NCI-H187 treated with DMSO at 0.1 percent for 48 hours (cell line): ENCODE results near the gene ATN1.

ENCODE experiments used
- DNase-seq: peaks from one replicate; lab custom pipeline; 2025; lab: John Stamatoyannopoulos, UW

ATN1 gene

DNA sequence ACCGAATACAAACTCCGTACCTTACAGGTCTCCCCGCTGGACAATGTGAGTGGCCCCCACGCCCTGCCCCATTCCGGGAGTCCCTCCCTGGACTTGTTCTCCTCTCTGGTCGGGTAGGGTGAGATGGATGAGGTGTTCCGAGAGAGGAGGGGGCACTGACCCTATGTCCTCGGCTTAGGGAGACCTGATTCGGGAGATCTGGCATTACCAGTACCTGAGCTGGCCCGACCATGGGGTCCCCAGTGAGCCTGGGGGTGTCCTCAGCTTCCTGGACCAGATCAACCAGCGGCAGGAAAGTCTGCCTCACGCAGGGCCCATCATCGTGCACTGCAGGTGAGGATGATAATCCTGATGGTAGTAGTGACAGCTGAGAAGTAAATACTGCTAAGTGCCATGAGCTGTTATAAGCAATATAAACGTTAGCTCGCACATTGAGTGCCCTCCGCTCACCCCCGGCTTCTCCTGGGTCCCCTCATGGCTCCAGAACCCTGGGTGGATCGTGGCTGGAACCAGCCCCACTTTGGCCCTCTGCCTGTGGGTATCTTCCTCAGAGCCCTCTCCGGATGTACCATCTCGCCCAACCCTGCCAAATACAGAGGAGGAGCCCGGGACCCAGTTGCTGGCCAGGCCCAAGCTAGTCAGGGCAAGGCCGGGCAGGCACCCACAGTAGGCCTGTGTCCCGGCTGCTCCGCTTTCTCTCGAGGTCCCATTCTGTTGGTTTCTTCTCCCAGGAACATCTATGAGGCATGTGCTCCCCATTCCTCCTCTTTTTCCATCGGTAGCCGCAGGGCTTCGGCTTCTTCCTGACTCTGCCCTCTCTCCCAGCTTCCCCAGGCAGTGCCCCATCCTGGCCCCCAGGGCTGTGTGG lies 30.2 kb downstream of the ATN1 start:
- DNase-seq, result no peak

DNA sequence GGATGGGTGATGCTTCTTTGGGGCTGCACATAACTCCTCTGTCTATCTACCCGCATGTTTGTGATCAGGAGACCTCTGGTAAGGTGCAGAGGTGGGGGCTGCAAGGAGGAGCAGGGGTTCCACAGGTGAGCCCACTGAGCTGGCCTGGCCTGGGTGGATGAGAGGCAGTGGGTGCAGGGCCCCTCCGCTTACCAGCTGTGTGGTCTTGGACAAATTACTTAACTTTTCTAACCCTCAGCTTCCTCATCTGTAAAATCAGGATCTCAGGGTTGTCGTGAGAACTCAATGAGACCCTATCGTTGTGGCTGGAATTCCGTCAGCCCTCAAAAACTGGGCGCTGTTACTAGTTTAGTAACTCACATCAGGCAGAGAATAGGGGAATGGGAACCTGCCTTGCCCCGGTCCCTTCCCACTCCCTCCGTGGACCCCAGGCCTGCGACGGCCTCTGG lies 30.9 kb downstream of the ATN1 start:
- no peak for DNase-seq

DNA sequence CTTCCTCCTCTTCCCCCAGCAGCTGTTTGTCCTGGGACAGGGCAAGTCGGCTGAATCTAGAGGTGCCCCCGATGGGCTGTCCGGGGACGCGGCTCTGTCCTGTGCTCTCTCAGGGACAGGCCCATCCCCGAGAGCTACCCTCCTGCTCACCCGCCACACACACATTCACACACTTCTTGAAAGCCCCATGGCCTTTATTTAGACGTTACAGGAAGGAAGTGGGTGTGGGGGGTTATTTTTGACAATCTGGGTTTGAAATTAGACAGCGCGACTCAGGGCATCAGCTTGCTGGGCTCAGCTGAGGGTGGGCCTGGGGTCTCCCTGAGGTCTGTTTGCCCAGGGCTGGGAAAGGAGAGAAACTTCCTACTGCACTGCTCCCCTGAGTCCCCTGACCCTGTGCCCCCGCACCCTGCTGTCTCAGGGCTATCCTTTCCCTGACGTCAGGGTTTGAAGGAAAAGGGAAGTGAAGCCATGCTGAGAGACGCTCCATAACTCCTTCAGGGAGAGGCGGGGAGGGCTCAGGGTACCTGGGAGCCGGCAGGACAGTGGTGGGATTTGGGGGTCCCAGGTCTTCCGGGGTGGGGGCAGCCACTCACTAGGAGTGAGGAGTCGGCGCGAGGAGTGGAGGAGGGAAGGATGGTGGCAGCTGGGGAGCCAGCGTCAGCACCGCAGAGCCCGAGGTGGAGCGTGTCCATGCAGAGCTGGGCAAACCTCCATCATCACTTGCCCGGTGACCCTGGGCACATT lies 31.5 kb downstream of the ATN1 start:
- DNase-seq, result no peak

DNA sequence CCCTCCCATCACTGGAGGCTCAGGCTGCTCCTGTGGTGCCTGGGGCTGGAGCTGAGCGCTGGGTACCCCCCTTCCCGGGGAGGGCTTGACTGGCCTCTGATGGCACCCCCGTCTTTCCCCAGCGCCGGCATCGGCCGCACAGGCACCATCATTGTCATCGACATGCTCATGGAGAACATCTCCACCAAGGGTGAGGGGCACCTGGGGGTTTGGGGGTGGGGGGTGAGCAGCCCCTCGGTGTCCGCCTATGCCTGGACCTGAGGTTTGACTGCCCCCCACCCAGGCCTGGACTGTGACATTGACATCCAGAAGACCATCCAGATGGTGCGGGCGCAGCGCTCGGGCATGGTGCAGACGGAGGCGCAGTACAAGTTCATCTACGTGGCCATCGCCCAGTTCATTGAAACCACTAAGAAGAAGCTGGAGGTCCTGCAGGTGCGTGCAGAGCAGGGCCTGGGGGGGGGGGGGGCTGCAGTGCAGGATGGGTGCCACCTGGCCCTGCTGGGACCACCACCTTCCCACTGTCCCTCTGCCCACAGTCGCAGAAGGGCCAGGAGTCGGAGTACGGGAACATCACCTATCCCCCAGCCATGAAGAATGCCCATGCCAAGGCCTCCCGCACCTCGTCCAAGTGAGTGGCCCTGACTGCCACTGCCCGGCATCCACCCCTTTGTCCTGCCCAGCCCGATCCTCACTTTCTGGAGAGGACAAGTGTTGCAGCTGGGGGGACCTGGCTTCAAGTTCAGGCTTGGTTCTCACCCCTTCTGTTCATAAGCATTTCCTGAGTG lies 32.2 kb downstream of the ATN1 start:
- no peak for DNase-seq

DNA sequence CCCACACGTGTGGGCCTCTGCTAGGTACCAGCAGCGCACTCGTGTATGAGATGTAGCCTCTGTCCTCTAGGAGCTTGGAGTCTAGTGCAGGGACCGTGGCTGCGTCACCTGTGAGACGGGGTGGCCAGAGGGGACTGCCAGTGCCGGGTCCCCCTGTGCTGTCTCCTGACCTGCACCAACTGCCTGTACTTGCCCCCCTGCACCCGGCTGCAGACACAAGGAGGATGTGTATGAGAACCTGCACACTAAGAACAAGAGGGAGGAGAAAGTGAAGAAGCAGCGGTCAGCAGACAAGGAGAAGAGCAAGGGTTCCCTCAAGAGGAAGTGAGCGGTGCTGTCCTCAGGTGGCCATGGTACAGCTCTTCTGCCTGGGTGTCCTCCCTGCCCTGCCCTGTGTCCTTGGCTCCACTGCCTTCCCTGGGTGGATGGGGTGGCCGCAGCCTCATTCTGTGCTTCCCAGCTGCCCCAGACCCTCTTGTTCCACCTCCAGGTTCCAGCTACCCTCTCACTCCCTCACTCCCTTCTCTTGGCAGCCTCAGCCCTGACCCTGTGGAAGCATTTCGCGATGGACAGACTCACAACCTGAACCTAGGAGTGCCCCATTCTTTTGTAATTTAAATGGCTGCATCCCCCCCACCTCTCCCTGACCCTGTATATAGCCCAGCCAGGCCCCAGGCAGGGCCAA lies 33.0 kb downstream of the ATN1 start:
- no peak for DNase-seq

DNA sequence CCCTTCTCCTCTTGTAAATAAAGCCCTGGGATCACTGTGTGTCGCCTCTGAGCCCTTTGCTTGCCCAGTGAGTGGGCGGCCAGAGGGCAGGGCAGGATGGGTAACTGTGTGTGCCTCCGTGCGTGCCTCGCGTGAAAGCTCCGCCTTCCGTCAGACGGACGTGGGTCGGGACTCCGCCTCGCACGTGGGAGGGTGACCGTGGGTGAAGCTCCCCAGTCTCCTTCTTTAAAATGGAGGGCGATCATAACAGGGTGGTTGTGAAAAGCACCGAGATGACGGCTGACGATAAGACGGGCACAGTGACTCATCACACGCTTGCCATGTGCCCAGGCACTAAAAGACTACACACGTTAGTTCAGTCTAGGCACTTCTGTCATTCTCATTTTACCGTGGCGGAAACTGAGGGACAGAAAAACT lies 33.5 kb downstream of the ATN1 start:
- DNase-seq, result no peak

DNA sequence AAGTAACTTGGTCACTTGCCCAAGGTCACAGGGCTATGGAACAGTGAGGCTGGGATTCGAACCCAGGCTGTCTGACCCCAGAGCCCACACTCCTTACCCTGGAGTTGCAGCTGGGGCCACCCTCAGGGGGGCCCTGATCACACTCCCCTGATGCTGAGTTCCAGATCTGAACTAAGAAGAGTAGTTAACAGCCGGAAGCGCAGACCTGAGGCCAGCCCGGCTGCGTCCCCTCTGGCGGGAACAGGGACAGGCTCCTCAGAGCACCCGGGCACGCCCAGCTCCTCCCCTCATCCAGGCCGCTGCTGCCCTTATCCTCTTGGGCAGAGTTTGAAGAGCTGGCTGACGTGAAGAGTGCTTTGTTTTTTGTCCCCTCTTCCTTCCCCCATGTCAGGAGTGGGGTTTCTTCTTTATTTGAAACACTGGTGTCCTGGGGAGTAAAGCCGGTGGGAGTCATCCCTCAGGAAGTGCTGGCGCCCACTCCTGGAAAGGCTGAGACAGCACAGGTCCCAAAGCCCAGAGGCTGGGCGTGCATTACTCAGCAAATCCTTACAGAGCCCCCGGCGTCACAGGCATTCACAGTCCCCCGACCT lies 34.0 kb downstream of the ATN1 start:
- peak; percentile 39 for DNase-seq

DNA sequence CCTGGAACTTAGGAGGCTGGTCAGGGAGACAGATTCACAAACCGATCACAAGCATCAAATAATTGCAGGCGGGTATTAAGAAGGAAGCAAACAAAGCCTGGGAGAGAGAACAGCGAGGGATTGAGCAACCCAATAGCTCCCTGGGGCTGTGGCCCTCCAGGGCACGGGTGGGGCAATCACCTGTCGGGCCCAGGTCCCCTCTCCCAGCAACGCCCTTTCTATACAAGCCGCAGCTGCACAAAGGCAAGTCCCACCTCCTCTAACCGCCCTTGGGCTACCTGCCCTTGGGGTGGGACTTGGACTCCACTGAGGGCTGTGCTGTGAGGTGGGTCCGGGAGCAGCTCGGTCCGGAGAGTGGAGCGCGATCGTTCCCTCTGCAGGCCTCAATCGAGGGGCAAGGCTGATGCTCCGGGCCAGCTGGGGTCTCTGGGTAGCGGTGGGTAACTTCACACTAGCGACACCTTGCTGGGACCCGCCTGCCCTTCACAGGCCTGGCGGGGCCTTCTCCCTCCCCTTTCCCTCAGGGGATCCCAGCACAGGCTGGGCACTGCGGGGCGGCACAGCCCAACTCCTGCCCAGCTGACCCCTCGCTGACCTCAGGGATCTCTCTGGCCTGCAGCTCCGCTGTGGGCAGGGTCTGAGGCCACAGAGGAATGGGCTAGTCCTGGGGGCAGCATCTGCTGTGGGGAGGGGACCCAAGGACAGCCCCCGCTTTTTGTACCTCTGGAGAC lies 34.7 kb downstream of the ATN1 start:
- DNase-seq, result peak; percentile 47

DNA sequence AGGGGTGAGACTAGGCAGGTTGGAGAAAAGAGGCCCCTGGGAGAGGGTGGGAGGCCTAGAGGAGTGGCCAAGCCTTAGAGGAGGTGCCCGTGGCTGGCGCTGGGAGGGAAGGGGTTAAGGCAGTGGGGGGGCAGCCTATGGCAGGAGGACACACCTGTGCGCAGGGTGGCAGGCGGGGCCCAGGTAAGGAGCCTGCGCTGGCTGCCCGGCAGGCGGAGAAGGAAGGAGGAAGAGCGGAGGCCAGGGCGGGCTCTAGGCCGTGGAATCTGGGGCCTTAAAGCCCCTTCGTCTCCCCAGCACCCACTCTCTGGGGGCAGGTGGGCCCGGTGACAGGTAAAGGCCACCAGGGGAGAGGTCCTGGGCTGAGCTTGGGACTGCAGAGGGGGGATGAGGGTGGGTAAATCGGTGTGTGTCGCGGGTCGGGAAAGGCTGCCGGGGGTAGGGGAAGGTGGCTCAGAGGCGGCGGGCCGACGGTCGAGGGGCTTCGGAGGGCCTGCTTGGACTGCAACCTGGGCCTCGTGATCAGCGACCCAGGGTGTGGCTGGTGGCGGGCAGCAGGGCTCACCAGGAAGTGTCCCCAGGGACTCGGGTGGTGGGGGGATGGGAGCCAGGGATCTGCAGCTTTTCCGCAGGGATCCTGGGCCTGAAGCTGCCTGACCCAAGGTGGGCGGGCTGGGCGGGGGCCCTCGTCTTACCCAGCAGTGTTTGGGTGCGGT lies 35.4 kb downstream of the ATN1 start:
- peak; percentile 77 for DNase-seq

DNA sequence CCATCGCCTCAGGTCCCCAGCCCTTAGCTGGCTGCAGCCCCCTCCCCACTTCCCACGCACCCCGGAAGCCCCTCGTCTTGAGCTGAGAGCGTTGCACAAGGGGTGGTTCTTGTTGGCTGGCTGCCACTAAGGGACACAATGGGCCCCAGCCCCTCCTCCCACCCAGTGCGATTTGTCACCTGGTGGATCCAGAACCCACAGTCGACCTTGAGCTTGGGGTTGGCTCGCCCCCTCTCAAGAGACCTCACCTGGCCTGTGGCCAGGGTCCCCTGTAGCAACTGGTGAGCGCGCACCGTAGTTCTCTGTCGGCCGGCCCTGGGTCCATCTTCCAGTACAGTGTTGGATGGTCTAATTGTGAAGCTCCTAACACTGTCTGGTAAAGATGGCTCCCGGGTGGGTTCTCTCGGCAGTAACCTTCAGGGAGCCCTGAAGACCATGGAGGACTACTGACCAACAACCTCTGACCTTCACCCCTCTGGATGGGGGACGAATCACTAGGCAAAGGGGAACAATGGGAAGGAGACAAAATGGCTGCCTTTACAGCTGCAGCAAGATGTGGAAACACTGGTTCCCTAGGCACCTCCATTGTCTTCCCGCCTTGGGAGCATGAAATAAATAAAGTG lies 36.1 kb downstream of the ATN1 start:
- DNase-seq, result no peak

DNA sequence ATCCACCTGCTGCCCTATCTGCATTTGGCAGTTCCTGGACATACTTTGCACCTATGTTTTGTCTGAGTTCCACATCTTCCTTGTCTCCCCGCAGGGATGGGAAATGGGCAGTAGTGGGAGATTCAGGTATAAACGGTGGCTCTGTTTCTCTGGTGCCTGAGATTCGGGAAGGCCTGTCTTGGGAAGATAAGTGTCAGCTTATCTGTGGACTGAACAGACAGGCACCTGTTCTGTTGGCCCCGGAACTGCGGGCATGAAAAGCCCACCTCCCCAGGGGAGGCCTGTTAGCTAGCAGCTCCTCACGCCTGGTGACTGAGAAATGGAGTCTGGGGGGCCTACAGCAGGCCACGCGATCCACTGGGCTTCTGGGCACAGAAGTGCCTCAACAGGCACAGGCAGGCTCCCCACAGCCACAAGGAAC lies 36.9 kb downstream of the ATN1 start:
- DNase-seq, result no peak

DNA sequence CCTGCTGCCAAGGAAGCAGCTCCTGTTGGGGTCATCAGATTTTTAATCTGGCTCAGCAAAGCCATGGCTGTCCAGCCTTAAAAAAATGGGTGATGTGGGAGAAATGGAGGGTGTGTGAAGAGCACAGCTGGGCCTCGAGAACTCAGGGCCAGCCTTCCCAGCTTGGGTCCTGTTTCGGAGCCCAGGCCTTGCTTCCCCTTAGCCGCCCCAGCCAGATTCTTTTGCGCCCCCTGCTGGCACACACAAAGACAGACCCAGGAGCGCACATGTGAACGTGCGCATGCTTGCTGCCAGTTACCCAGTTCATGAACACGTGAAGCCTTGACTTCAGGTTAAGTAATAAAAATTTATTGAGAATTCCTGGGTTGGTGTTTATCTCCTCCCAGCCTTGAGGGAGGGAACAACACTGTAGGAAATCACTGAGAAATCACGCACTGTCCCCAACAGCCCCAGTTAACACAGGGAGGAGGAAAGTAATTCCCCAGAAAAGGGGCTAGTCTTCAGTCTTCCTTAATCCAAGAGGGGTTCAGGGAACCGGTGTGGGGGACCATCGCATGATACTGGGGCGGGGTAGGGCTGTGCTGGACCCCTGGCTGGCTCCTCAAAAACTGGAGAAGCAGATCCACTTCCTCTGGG lies 37.4 kb downstream of the ATN1 start:
- DNase-seq, result peak; percentile 35

DNA sequence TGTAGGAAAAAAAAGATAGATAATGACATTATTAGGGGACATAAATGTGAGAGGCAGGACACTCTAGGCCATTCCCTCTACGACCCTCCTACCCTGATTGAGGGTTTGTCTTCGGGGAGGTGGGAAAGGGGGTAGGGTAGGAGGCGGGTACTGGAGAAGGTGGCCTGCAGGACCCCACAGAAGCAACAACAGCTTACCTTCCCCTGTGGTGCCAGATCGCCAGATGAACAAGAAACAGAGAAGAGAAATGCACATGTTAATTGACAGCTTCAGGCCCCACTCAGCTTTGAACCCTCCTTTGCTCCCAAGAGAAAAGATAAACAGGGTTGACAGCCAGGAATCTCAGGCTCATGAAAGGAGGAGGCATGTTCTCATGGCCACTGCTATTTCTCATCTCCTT lies 38.0 kb downstream of the ATN1 start:
- DNase-seq, result no peak

DNA sequence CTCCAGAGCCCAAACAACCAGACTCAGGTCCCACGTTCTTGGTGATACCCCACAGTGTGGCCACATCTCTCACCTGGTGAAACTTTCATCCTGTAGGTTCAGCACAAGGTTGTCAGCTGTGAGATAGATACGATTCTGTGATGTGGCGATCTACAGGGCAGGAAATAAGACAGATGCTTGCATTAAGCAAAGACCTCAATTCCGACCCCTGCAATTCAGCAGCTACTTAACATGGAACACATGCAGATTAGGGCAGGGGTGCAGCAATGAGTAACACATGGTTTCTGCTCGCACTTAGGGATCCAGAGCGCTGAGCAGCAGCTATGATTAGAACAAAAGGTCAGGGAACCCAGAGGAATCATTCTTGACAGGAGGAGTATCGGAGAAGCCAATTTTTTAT lies 38.6 kb downstream of the ATN1 start:
- DNase-seq, result no peak

DNA sequence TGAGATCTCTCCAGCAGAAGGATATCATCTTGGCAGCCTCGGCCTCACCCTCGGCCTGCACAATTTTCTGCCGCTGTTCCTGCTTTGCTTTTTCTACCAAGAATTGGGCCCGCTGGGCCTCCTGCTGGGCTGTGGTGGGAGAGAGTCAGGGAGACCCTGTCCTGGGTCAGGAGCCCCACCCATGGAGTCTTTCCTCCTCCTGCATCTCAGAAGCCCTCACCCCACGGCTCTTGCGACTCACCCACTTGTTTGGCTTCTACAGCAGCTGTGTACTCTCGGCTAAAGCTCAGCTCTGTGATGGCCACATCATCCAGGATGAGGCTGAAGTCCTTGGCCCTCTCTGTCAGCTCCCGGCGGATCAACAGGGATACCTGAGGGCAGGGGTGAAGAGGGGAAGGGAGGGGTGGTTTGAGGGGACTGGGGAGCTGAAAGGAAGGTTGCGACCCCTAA lies 39.9 kb downstream of the ATN1 start:
- DNase-seq, result no peak

DNA sequence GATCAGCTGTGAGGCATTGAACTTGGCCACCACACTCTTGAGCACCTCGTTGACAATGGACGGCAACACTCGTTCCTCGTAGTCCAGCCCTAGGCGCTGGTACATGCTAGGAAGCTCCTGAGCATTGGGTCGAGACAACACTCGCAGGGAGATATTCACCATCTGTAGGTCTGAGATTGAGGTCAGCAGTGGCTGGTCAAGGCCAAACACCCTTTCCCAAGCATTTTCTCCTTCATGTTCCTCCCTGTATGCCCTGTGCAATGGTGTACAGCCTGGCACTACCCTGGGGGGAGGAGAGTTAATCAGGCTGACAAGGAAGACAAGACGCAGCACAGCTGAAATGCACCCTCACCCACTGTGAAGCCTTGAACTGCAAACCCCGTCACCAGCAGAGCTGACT lies 40.7 kb downstream of the ATN1 start:
- no peak for DNase-seq

DNA sequence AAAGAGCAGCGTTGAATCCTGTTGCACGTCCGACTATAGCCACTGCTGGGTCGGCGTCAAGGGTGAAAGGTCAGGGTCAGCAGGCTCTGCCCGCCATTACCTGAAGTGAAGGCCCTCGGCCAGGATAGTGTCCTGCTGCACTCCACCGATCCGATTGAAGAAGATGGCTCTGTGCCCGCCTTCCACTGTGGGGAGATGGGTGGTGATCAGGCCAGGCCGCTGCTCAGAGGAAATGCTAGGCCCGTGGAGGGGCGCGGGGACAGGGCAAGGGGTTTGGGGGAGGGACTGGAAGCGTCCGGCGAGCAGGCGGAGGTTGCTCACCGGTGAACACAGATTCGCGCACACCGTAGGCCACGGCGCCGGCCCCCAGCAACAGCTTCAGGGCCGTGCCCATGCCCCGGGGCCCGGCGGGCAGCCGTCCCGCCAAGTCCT lies 42.4 kb downstream of the ATN1 start:
- DNase-seq, result no peak

DNA sequence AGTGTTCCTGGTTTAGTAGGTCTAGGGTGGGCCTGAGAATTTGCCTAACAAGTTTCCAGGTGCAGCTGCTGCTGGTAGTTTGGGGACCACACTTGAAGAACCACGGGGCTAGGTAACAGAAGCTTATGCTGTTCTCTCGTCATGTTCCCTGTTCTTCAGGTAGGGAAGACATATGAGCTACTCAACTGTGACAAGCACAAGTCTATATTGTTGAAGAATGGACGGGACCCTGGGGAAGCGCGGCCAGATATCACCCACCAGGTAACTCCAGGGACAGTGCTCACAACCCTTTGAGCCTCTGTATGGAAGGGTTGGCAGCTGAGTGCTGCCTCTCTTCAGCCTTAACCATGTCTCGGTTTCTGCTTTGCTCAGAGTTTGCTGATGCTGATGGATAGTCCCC lies 46.4 kb downstream of the ATN1 start:
- no peak for DNase-seq
